Upper lobe of right lung (tissue), 1 donor: ENCODE measurements around the gene EFCAB9. TPM values are rescaled to one million over a fixed set of nuclear protein-coding genes. Genes with fewer than 3 reads are reported as not detected.

Experiments used
- ATAC-seq: fragments of 200-7000 bp; cut with Tn5 transposase; one replicate; pipeline ENCODE4 v1.9.1; 2020; ENCODE audit warnings: mild to moderate bottlenecking, moderate library complexity
- DNase-seq: peaks from one replicate; pipeline ENCODE4 v3.0.0-alpha.2; 2020
- H3K27ac ChIP-seq: fragments of 200-600 bp; one replicate; pipeline ENCODE4 v1.8.0; 2022
- H3K27me3 ChIP-seq: fragments of 200-600 bp; one replicate; pipeline ENCODE4 v1.8.0; 2022; ENCODE audit warnings: mild to moderate bottlenecking
- H3K36me3 ChIP-seq: fragments of 200-600 bp; one replicate; pipeline ENCODE4 v1.8.0; 2022
- H3K4me1 ChIP-seq: fragments of 200-600 bp; one replicate; pipeline ENCODE4 v1.8.0; 2022
- H3K4me3 ChIP-seq: fragments of 200-600 bp; one replicate; pipeline ENCODE4 v1.8.0; 2022; ENCODE audit warnings: mild to moderate bottlenecking
- H3K9me3 ChIP-seq: fragments of 200-600 bp; one replicate; pipeline ENCODE4 v1.8.0; 2022
- intact Hi-C: fragments of 100-400 bp; cut with DNase I; formaldehyde crosslinking; loops from one replicate; pipeline ENCODE4 v1.11.0; 2022
- total RNA-seq: library from RNA; stranded (reverse); fragmentation: NEBNext Ultra II Directional; extraction: Animal tissue kit (Norgen Biotek cat#: 25700); gene quantifications from one replicate; pipeline ENCODE4 v1.2.1, GENCODE V29; 2021
- TF ChIP-seq, protein P1 (sequence below): fragments of 200-600 bp; IDR thresholded peaks from one replicate; pipeline ENCODE4 v1.8.0; 2022; ENCODE audit warnings: antibody characterized with exemption
- donor health status: DM: no; HTN: yes; CAD: no; lungs with severe emphysema.

Gene EFCAB9
- total RNA-seq, 1 donor from 2014 or later, result not detected

DNA sequence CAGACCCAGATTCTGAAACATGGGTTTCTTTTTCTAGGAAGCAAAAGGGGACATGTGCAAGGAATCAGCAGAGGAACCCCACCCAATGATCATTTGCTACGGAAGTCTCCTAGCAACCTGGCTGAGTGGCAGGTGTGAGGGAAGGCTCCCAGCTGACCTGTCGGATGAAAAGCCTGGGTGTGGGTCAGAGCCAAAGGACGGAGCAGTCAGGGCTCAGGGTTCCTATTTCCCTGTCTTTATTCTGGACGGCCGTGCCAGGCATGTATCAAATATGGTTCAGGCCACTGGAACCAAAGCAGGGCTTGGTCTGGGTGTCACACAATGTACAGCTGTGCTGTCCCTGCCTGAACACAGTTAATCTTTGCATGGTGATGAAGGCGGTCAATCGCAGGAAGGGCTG is 26.1 kb upstream of the EFCAB9 start:
- Histone ChIP-seq H3K27me3 (no peaks in the 10 kb centered on the region), H3K4me1 (peaks cover 57% of the 10 kb centered on the region), H3K27ac (peak overlapping the region; percentile 63), H3K9me3 (no peaks in the 10 kb centered on the region), H3K4me3 (no peak overlapping the region), H3K36me3 (no peaks in the 10 kb centered on the region)
- no peak for DNase-seq
- peak; percentile 16 for ATAC-seq
- intact Hi-C loops, result no loop called here
- TF ChIP-seq, protein P1, sequence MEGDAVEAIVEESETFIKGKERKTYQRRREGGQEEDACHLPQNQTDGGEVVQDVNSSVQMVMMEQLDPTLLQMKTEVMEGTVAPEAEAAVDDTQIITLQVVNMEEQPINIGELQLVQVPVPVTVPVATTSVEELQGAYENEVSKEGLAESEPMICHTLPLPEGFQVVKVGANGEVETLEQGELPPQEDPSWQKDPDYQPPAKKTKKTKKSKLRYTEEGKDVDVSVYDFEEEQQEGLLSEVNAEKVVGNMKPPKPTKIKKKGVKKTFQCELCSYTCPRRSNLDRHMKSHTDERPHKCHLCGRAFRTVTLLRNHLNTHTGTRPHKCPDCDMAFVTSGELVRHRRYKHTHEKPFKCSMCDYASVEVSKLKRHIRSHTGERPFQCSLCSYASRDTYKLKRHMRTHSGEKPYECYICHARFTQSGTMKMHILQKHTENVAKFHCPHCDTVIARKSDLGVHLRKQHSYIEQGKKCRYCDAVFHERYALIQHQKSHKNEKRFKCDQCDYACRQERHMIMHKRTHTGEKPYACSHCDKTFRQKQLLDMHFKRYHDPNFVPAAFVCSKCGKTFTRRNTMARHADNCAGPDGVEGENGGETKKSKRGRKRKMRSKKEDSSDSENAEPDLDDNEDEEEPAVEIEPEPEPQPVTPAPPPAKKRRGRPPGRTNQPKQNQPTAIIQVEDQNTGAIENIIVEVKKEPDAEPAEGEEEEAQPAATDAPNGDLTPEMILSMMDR, result no peak

DNA sequence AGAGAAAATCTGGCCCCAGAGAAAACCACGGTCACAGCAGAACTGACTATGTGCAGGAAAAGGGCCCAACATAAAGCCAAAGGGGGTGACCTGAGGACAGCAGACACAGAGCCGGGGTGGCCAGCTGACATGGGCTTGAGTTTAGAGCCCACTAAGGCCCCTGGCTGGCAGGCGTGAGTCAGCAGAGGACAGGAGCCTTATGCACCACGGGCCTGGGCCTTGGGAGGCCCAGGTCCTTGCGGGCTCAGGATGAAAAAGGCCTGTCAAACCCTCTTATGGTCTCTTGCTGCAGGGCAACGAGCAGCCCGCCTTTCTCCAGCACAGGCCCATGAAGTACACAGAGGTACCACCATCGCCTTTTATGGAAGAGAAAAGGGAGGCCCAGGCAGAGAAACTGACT is 25.7 kb upstream of the EFCAB9 start:
- DNase-seq, result no peak
- H3K9me3 ChIP-seq, result no peaks in the 10 kb centered on the region
- intact Hi-C loops, result no loop called here
- no peaks in the 10 kb centered on the region for H3K27me3 ChIP-seq
- no peak overlapping the region for H3K4me3 ChIP-seq
- ATAC-seq, result no peak
- peak overlapping the region; percentile 63 for H3K27ac ChIP-seq
- TF ChIP-seq, protein P1, result no peak
- H3K4me1 ChIP-seq, result peaks cover 58% of the 10 kb centered on the region
- H3K36me3 ChIP-seq, result no peaks in the 10 kb centered on the region

DNA sequence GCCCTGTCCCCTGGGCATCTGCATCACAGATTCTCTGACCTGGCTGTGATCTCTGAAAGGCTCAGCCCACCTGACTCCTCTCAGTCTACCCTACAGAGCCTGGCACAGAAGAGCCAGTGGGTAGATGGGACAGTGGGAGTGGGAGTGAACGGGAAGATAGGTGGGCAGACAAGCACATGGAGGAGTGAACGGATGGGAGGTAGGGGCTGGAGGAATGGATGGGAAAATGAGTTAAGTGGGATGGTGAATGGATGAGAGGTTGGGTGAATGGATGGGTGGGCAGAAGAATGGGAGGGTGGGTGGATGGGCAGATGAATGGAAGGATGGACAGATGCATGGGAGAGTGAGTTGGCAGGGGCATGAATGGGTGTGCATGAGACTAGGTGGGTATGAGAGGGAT is 24.8 kb upstream of the EFCAB9 start:
- H3K4me3 ChIP-seq, result no peak overlapping the region
- DNase-seq (no peak), ATAC-seq (no peak)
- H3K27ac ChIP-seq, result no peak overlapping the region
- no peaks in the 10 kb centered on the region for H3K27me3 ChIP-seq
- intact Hi-C loops, result no loop called here
- no peaks in the 10 kb centered on the region for H3K9me3 ChIP-seq
- TF ChIP-seq, protein P1, result no peak
- H3K4me1 ChIP-seq, result peaks cover 61% of the 10 kb centered on the region
- no peaks in the 10 kb centered on the region for H3K36me3 ChIP-seq

DNA sequence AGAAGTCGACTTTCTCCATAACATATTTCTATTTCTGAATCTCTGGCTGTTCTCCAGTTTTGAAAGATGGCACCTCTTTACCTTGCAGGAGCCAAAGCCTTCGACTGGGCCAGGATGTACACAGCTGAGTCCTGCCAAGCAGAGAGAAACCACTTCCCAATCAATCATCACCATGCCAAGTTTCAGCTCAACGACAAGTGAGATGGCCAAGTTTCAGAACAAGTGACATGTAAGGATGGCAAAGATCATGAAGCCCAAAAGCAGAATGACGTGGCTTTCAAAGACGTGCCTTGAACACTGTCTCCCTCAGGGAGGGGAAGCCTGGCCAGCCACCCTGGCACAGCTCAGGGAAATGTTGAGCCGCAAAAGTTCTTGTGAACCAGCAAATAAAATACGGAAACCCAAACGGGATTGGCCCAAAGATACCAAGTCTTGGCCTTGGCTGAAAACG is 23.7 kb upstream of the EFCAB9 start:
- ATAC-seq (no peak), DNase-seq (no peak)
- TF ChIP-seq, protein P1, result no peak
- Histone ChIP-seq H3K27ac (no peak overlapping the region), H3K9me3 (no peaks in the 10 kb centered on the region), H3K4me3 (no peak overlapping the region), H3K4me1 (peaks cover 62% of the 10 kb centered on the region), H3K36me3 (no peaks in the 10 kb centered on the region), H3K27me3 (no peaks in the 10 kb centered on the region)
- intact Hi-C loops, result no loop called here

DNA sequence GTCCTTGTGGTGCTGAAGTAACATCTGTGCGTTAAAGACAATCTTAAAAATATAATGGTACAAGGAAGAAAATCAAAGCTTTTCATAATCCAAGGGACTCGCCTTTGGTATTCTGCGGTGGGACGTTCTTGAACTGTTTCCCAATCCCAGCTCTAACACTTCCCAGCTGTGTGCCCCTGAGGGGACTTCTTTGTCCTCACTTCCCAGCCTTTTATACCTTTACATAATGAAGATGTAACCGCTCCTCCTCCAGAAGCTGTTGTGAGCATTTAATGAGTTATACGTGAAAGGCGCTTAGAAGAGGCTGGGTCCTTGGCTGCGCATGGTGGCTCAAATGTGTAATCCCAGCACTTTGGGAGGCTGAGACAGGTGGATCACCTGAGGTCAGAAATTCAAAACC is 22.9 kb upstream of the EFCAB9 start:
- TF ChIP-seq, protein P1, result no peak
- Histone ChIP-seq H3K27ac (no peak overlapping the region), H3K4me3 (no peak overlapping the region), H3K36me3 (no peaks in the 10 kb centered on the region), H3K4me1 (peaks cover 63% of the 10 kb centered on the region), H3K9me3 (no peaks in the 10 kb centered on the region), H3K27me3 (no peaks in the 10 kb centered on the region)
- ATAC-seq (no peak), DNase-seq (no peak)
- intact Hi-C loops, result no loop called here

DNA sequence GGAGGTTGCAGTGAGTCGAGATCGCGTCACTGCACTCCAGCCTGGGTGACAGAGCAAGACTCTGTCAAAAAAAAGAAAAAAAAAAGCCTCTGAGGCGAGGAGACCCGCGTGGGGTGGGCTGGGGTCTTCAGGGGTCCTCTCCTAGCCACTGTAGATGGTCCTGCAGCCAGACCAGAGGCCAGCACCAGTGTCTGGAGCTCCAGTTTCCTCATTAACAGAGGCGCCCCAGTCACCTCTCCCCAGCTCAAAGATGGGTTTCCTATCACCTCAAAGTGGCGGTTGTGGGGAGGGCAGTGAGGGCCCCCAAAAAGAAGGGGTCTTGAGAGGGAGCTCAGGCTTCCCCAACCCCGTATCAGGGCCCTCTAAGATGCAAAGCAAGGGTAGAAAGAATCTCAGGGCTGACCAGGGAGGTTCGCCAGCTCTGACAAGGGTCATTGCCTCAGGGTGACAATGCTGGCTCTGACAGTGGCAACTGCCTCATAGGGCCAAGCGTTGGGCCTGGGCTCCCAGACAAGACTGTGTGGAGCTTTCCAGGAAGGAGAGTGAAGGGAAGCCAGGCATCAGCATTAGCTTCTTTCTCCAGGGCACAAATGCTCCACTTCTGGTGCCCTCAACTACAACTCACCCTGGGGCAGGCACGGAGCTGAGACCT is 20.9 kb upstream of the EFCAB9 start:
- TF ChIP-seq, protein P1, result no peak
- no peaks in the 10 kb centered on the region for H3K9me3 ChIP-seq
- H3K27ac ChIP-seq, result peak overlapping the region; percentile 56
- H3K36me3 ChIP-seq, result no peaks in the 10 kb centered on the region
- intact Hi-C loops, result no loop called here
- no peak for ATAC-seq
- no peaks in the 10 kb centered on the region for H3K27me3 ChIP-seq
- no peak overlapping the region for H3K4me3 ChIP-seq
- peaks cover 72% of the 10 kb centered on the region for H3K4me1 ChIP-seq
- no peak for DNase-seq
